HepG2 (cell line): ENCODE results near the gene SRSF3. TPM values are rescaled to one million over a fixed set of nuclear protein-coding genes. Genes with fewer than 3 reads are reported as not detected.

ENCODE experiments used
- AHR ChIP-seq: IDR thresholded peaks from 2 replicates; pipeline ENCODE4 v1.6.1; 2018; ENCODE audit warnings: missing genetic modification reagents, missing compliant biosample characterization
- AKAP8 ChIP-seq: sonication (generic); formaldehyde crosslinking; IDR thresholded peaks from 2 replicates; pipeline ENCODE4 v1.5.1; 2020; ENCODE audit warnings: mild to moderate bottlenecking, missing genetic modification reagents
- ATF7 ChIP-seq, 2 experiments: fragments of 450-650 bp in 1 of 2; sonication (generic) in 1 of 2; formaldehyde crosslinking in 1 of 2; IDR thresholded peaks; 2 replicates each; pipeline versions ENCODE4 v1.4.0 to v1.6.1; 2016 to 2020; ENCODE audit warnings: antibody characterized with exemption in 1 of 2, mild to moderate bottlenecking in 1 of 2, missing genetic modification reagents in 1 of 2
- CCAR2 ChIP-seq: fragments of 200-400 bp; formaldehyde crosslinking; optimal IDR thresholded peaks from 2 replicates; pipeline ENCODE3; 2018; ENCODE audit warnings: low read depth, mild to moderate bottlenecking, low read length, moderate library complexity
- FOXC1 ChIP-seq: sonication (generic); formaldehyde crosslinking; IDR thresholded peaks from 2 replicates; pipeline ENCODE4 v1.8.0; 2022; ENCODE audit warnings: mild to moderate bottlenecking, missing genetic modification reagents, borderline replicate concordance
- GABPB1 ChIP-seq: IDR thresholded peaks from 2 replicates; pipeline ENCODE4 v1.6.1; 2016; ENCODE audit warnings: mild to moderate bottlenecking, missing genetic modification reagents, moderate library complexity, missing compliant biosample characterization
- HDAC1 ChIP-seq: sonication (generic); formaldehyde crosslinking; IDR thresholded peaks from 2 replicates; pipeline ENCODE4 v1.5.1; 2020; ENCODE audit warnings: mild to moderate bottlenecking, missing genetic modification reagents
- IRX3 ChIP-seq: sonication (generic); formaldehyde crosslinking; IDR thresholded peaks from 2 replicates; pipeline ENCODE4 v1.8.1; 2023; ENCODE audit warnings: mild to moderate bottlenecking, low read depth, missing genetic modification reagents, borderline replicate concordance
- KLF6 ChIP-seq: IDR thresholded peaks from 2 replicates; pipeline ENCODE4 v1.8.0; 2016; ENCODE audit warnings: missing biosample characterization, missing genetic modification reagents
- LCORL ChIP-seq, 2 experiments: fragments of 450-650 bp in 1 of 2; sonication (generic) in 1 of 2; formaldehyde crosslinking in 1 of 2; IDR thresholded peaks; 2 replicates each; pipeline versions ENCODE4 v1.5.0 to v1.6.1; 2017 to 2020; ENCODE audit warnings: antibody characterized with exemption in 1 of 2, missing genetic modification reagents in 1 of 2
- MAFF ChIP-seq: IDR thresholded peaks from 2 replicates; pipeline ENCODE4 v1.6.1; 2011; ENCODE audit warnings: low read depth, low read length, improper control_type of control experiment
- MEIS2 ChIP-seq: sonication (generic); formaldehyde crosslinking; IDR thresholded peaks from 2 replicates; pipeline ENCODE4 v1.9.0; 2021; ENCODE audit warnings: mild to moderate bottlenecking, missing genetic modification reagents
- PLRG1 ChIP-seq: fragments of 450-650 bp; conservative IDR thresholded peaks from 2 replicates; pipeline ENCODE4 v1.6.1; 2016
- RORA ChIP-seq: sonication (generic); formaldehyde crosslinking; IDR thresholded peaks from 2 replicates; pipeline ENCODE4 v1.5.0; 2020; ENCODE audit warnings: mild to moderate bottlenecking, missing genetic modification reagents, moderate library complexity
- SETDB1 ChIP-seq: sonication (generic); formaldehyde crosslinking; IDR thresholded peaks from 2 replicates; pipeline ENCODE4 v1.5.1; 2020; ENCODE audit warnings: missing genetic modification reagents, mild to moderate bottlenecking, borderline replicate concordance
- SSRP1 ChIP-seq: IDR thresholded peaks from 2 replicates; pipeline ENCODE4 v1.6.1; 2016; ENCODE audit warnings: control low read depth
- TEAD2 ChIP-seq: sonication (generic); formaldehyde crosslinking; IDR thresholded peaks from 2 replicates; pipeline ENCODE4 v1.9.0; 2021; ENCODE audit warnings: missing genetic modification reagents
- U2AF1 ChIP-seq: fragments of 200-400 bp; formaldehyde crosslinking; optimal IDR thresholded peaks from 2 replicates; pipeline ENCODE3; 2017; ENCODE audit warnings: mild to moderate bottlenecking, low read depth, low read length
- ZC3H13 ChIP-seq: sonication (generic); formaldehyde crosslinking; IDR thresholded peaks from 2 replicates; pipeline ENCODE4 v1.8.1; 2023; ENCODE audit warnings: mild to moderate bottlenecking, missing genetic modification reagents, moderate library complexity
- ZNF20 ChIP-seq: sonication (generic); formaldehyde crosslinking; IDR thresholded peaks from 2 replicates; pipeline ENCODE4 v1.4.0; 2020; ENCODE audit warnings: mild to moderate bottlenecking, moderate library complexity, missing genetic modification reagents
- ZNF224 ChIP-seq: sonication (generic); formaldehyde crosslinking; IDR thresholded peaks from 2 replicates; pipeline ENCODE4 v1.5.0; 2020; ENCODE audit warnings: mild to moderate bottlenecking, missing genetic modification reagents
- ZNF644 ChIP-seq: IDR thresholded peaks from 2 replicates; pipeline ENCODE4 v1.6.1; 2016; ENCODE audit warnings: low read depth
- ZNF7 ChIP-seq: IDR thresholded peaks from 2 replicates; pipeline ENCODE4 v1.6.1; 2016; ENCODE audit warnings: missing biosample characterization, missing genetic modification reagents
- ZNF761 ChIP-seq: sonication (generic); formaldehyde crosslinking; conservative IDR thresholded peaks from 2 replicates; pipeline ENCODE4 v1.4.0; 2020; ENCODE audit warnings: mild to moderate bottlenecking, missing genetic modification reagents
- ZNF878 ChIP-seq: sonication (generic); formaldehyde crosslinking; IDR thresholded peaks from 2 replicates; pipeline ENCODE4 v1.8.1; 2023; ENCODE audit warnings: mild to moderate bottlenecking, missing genetic modification reagents, moderate library complexity
- ZSCAN29 ChIP-seq: sonication (generic); formaldehyde crosslinking; conservative IDR thresholded peaks from 2 replicates; pipeline ENCODE4 v1.4.0; 2020; ENCODE audit warnings: mild to moderate bottlenecking, missing genetic modification reagents
- polyA plus RNA-seq, 8 experiments: library from polyadenylated mRNA; depleted of rRNA in 3 of 8; stranded (reverse) in 7 of 8; unstranded in 1 of 8; fragments of >200 nt; fragmentation: Illumina TruSeq in 4 of 8; extraction: Trizol in 4 of 8; gene quantifications; 2 replicates each; pipeline versions ENCODE4 v1.2.1 to v1.2.3, GENCODE V29; 2011 to 2016; ENCODE audit warnings: low read depth in 4 of 8, missing spikeins in 1 of 8, mixed read lengths in 1 of 8; ENCODE audit not compliant: insufficient read depth in 1 of 8
- total RNA-seq, 5 experiments: library from RNA; depleted of rRNA; stranded (reverse); fragments of >200 nt; fragmentation: Illumina TruSeq; extraction: Trizol; gene quantifications; 2 replicates each; pipeline ENCODE4 v1.2.3, GENCODE V29; 2016; ENCODE audit warnings: low read depth in 1 of 5
- TF ChIP-seq, protein P1 (sequence below): sonication (generic); formaldehyde crosslinking; IDR thresholded peaks from 2 replicates; pipeline ENCODE4 v1.4.0; 2020; ENCODE audit warnings: missing genetic modification reagents, borderline replicate concordance
- TF ChIP-seq, protein P2 (sequence below): sonication (generic); formaldehyde crosslinking; IDR thresholded peaks from 2 replicates; pipeline ENCODE4 v1.5.0; 2020; ENCODE audit warnings: missing genetic modification reagents

SRSF3 gene
- total and polyA plus RNA-seq, 2 of the 13 experiments (the other 11 are each of a cell fraction or from before 2014, with no cell fraction given) = 206 to 684 TPM

DNA sequence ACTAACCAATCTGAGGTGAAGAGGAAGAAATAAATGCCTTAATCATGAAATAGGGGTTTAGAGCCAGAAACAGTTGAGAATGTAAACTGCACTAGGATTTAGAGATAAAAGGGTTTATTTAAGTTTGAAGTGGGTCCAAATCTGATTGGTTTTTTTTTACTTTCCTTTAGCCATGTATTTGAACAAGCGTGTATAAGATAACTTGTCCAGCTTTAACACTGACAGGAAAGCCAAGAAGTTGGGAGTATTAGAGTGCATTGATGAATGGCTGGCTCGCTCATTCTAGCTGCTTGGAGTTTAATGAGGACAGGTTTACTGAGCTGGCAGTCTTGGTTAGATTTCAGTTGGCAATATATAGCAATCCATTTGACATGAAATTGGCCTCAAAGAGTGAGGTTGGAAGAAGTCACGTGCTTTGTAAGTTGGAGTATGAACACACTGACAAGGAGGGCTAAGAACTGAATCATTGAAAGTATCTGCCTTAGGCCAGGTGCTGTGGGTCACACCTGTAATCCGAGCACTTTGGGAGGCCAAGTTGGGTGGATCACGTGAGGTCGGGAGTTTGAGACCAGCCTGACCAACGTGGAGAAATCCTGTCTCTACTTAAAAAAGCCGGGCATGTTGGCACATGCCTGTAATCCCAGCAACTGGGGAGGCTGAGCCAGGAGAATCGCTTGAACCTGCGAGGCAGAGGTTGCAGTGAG lies 13.7 kb downstream of the SRSF3 start (continued):
- TF ChIP-seq, protein P1, sequence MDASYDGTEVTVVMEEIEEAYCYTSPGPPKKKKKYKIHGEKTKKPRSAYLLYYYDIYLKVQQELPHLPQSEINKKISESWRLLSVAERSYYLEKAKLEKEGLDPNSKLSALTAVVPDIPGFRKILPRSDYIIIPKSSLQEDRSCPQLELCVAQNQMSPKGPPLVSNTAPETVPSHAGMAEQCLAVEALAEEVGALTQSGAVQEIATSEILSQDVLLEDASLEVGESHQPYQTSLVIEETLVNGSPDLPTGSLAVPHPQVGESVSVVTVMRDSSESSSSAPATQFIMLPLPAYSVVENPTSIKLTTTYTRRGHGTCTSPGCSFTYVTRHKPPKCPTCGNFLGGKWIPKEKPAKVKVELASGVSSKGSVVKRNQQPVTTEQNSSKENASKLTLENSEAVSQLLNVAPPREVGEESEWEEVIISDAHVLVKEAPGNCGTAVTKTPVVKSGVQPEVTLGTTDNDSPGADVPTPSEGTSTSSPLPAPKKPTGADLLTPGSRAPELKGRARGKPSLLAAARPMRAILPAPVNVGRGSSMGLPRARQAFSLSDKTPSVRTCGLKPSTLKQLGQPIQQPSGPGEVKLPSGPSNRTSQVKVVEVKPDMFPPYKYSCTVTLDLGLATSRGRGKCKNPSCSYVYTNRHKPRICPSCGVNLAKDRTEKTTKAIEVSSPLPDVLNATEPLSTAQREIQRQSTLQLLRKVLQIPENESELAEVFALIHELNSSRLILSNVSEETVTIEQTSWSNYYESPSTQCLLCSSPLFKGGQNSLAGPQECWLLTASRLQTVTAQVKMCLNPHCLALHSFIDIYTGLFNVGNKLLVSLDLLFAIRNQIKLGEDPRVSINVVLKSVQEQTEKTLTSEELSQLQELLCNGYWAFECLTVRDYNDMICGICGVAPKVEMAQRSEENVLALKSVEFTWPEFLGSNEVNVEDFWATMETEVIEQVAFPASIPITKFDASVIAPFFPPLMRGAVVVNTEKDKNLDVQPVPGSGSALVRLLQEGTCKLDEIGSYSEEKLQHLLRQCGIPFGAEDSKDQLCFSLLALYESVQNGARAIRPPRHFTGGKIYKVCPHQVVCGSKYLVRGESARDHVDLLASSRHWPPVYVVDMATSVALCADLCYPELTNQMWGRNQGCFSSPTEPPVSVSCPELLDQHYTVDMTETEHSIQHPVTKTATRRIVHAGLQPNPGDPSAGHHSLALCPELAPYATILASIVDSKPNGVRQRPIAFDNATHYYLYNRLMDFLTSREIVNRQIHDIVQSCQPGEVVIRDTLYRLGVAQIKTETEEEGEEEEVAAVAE (CRISPR knock-in tag) = no peak
- TF ChIP-seq ZSCAN29 (CRISPR knock-in tag) = no peak
- no peak for TF ChIP-seq FOXC1 (CRISPR knock-in tag)
- TF ChIP-seq KLF6 (CRISPR knock-in tag) = no peak
- no peak for TF ChIP-seq LCORL (IDR thresholded peaks at IDR 0.05)
- TF ChIP-seq LCORL (CRISPR knock-in tag; IDR thresholded peaks at IDR 0.05) = no peak
- no peak for TF ChIP-seq MAFF
- TF ChIP-seq ZNF644 (CRISPR knock-in tag) = no peak
- peak; percentile 87; the same call in 1 of the 2 replicates for TF ChIP-seq SSRP1 (CRISPR knock-in tag)
- no peak for TF ChIP-seq ZNF20 (CRISPR knock-in tag)
- no peak for TF ChIP-seq TEAD2
- TF ChIP-seq ZNF878 (CRISPR knock-in tag) = no peak
- TF ChIP-seq SETDB1 (CRISPR knock-in tag) = no peak
- TF ChIP-seq ZC3H13 (CRISPR knock-in tag) = no peak
- TF ChIP-seq IRX3 (CRISPR knock-in tag) = no peak; the same call in 1 of the 2 replicates
- no peak for TF ChIP-seq MEIS2
- TF ChIP-seq ZNF7 (CRISPR knock-in tag) = no peak
- TF ChIP-seq ATF7 (IDR thresholded peaks at IDR 0.05) = no peak
- no peak for TF ChIP-seq ATF7 (CRISPR knock-in tag; IDR thresholded peaks at IDR 0.05)
- no peak for TF ChIP-seq PLRG1
- 0 out of 2 replicates have a peak, but pooled peaks have one; percentile 14 for TF ChIP-seq ZNF224
- no peak for TF ChIP-seq GABPB1 (CRISPR knock-in tag)
- no peak for TF ChIP-seq ZNF761 (CRISPR knock-in tag)
- no peak for TF ChIP-seq U2AF1
- TF ChIP-seq AHR (CRISPR knock-in tag) = no peak
- TF ChIP-seq, protein P2, sequence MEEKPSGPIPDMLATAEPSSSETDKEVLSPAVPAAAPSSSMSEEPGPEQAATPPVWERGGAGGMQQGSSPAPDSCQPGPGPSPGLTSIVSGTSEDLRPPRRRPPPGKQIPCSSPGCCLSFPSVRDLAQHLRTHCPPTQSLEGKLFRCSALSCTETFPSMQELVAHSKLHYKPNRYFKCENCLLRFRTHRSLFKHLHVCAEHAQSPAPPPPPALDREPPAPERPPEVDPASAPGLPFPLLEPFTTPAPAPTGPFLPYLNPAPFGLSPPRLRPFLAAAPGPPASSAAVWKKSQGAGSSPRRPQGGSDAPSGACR = no peak
- peak; percentile 81; the same call in 1 of the 2 replicates for TF ChIP-seq AKAP8 (CRISPR knock-in tag)
- no peak for TF ChIP-seq RORA (CRISPR knock-in tag)
- no peak for TF ChIP-seq HDAC1 (CRISPR knock-in tag)
- no peak for TF ChIP-seq CCAR2
